Activated T-cell treated with anti-CD3 and anti-CD28 coated beads, Interleukin-2, amount 50 U/mL, for 4 hours (primary cell): ENCODE results near the gene SEC22B. TPM values are rescaled to one million over a fixed set of nuclear protein-coding genes. Genes with fewer than 3 reads are reported as not detected.
"Not testable (repeated sequence)": the region's sequence is repeated elsewhere in the genome, so short reads cannot be mapped to it uniquely, and the experiment has no call there.

ENCODE experiments used
- ATAC-seq, 2 donors: fragments of 200-7000 bp; cut with Tn5 transposase; one replicate each; pipeline ENCODE4 v1.10.0; 2021
- DNase-seq: peaks from one replicate; pipeline ENCODE4 v3.0.0-alpha.2; 2020
- H3K27me3 Mint-ChIP-seq: one replicate; pipeline ENCODE4 v1.8.0; 2021; ENCODE audit warnings: low read depth, mixed read lengths
- H3K36me3 Mint-ChIP-seq: one replicate; pipeline ENCODE4 v1.8.0; 2022; ENCODE audit warnings: mixed read lengths; ENCODE audit not compliant: insufficient read depth
- H3K4me1 Mint-ChIP-seq: one replicate; pipeline ENCODE4 v1.8.0; 2021; ENCODE audit warnings: low read depth, mixed read lengths
- H3K4me3 Mint-ChIP-seq: one replicate; pipeline ENCODE4 v1.8.0; 2021; ENCODE audit warnings: mild to moderate bottlenecking, moderate library complexity, mixed read lengths
- H3K9me3 Mint-ChIP-seq: one replicate; pipeline ENCODE4 v1.8.0; 2021; ENCODE audit warnings: mixed read lengths
- total RNA-seq, 3 donors: library from RNA; stranded (reverse); gene quantifications; one replicate each; pipeline ENCODE4 v1.2.1, GENCODE V29; 2021

The SEC22B gene
- 10 to 100 TPM; 19.8 to 22.6 (median 20.2) TPM for total RNA-seq

DNA sequence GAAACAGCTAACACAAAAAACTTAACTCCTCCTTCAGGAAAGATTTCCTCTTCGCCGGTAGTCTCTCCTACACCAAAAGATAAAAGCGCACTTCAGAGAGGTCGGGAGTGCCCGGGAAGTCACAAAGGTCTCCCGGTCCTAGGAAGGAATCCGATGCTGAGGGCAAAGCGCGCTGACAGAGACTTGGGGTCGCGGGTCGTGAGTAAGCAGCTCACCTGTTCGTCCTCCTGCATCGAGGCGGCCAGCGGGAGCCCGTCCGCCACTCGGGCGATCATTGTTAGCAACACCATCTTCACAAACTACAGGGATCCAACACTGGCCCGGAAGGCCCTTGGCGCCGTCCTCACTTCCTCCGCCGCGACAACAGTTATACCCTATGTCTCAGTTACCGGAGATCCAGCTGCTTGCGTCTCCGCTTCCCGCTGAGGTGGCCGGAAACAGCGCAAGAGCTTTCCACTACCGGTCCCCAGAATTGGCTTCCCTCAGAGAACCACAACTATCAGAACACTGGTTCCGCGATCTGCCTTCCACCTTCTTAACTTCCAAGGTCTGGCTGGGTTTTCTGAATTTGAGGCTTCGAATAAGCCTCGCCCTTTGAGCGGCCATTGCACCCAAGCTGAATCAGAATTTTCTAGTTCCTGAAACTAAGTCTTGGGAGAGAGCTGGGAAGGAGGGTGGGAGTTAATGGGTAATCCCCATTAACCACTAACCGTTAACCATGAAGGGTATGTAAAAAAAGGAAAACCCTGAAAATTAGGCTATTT lies at the start of gene SEC22B:
Gene SEC22B (minus strand): TSS at position 429 of the 764 bp plus-strand sequence. CDS start 139 bp downstream, at position 290.
- H3K36me3 Mint-ChIP-seq = peaks cover 5% of the 10 kb centered on the region
- DNase-seq (peak; percentile 73), ATAC-seq (peak; percentile 100)
- no peaks in the 10 kb centered on the region for H3K9me3 Mint-ChIP-seq
- peaks cover 2% of the 10 kb centered on the region for H3K27me3 Mint-ChIP-seq
- peak within 1 kb of the TSS; percentile 96 for H3K4me3 Mint-ChIP-seq
- peaks cover 10% of the 10 kb centered on the region for H3K4me1 Mint-ChIP-seq

DNA sequence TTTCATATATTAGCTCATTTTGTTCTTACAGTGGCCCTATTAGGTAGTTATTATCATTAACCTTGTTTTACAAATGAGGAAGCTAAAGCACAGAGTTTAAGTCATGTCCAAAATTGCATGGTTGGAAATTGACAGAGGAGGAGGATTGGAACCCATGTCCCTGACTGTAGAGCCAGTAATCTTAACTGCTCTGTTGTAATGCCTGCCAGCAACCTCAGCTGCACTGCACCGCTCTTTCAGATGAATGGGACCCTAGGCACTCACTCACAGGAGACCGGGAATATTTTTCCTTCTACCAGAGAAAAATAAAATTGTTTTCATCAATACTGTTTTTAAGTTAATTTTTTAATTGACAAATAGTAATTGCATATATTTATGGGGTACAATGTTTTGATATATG lies 41.6 kb upstream of the SEC22B start:
- ATAC-seq, H3K9me3 Mint-ChIP-seq, H3K4me1 Mint-ChIP-seq, DNase-seq, H3K27me3 Mint-ChIP-seq, H3K36me3 Mint-ChIP-seq, H3K4me3 Mint-ChIP-seq: not testable (repeated sequence)

DNA sequence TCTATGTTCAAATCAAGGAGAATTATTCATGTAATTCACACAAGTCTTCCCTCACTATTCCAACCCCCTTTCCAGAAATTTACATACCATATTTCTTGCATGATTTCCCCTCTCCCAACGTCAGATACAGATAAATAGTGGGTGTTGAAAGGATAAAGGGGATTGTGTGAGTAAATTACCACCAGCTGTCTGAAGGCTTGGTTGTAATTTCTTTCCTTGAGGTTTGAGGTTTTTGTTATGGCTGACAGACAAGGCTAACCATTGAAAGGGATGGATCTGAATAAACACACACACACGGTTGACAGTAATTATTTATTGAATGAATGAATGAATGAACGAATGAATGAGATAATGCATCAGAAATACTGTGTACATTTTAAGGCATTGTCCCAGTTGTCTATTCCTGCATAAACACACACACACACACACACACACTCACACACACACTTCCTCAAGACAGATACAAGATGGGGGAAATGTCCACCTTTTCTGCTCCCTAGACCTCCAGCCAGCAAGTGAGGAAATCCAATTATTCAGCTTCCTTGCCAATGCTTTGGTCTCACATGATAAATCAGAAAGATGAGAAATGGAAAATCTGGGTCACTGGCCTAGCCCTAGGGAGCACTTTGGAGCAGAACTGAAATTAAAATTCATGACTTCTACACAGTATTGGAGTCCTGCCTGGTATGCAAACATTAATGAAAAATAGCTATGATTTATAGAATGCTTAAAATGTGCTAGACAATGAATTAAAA lies 41.0 kb upstream of the SEC22B start:
- DNase-seq, ATAC-seq, H3K27me3 Mint-ChIP-seq, H3K4me3 Mint-ChIP-seq, H3K4me1 Mint-ChIP-seq, H3K9me3 Mint-ChIP-seq, H3K36me3 Mint-ChIP-seq: not testable (repeated sequence)

DNA sequence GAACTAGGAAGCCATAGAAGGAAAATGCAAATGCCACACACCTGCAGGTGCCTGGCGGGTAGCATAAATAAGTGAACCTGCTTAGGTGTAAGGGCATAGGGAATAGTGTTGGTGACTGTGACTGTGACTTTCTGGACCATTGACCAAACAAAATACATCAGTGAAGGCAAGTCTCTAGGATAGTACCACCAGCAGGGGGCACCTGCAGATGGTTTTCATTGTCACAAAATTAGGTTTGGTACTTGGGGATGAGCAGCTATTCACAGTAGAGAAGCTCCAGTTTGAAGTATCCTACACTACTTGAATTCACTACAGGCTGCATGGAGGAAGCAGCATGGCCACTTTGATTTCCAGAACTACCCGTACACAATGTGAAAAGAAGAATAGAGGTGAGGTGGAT lies 37.3 kb upstream of the SEC22B start:
- H3K9me3 Mint-ChIP-seq, ATAC-seq, H3K36me3 Mint-ChIP-seq, H3K4me3 Mint-ChIP-seq, DNase-seq, H3K4me1 Mint-ChIP-seq, H3K27me3 Mint-ChIP-seq: not testable (repeated sequence)

DNA sequence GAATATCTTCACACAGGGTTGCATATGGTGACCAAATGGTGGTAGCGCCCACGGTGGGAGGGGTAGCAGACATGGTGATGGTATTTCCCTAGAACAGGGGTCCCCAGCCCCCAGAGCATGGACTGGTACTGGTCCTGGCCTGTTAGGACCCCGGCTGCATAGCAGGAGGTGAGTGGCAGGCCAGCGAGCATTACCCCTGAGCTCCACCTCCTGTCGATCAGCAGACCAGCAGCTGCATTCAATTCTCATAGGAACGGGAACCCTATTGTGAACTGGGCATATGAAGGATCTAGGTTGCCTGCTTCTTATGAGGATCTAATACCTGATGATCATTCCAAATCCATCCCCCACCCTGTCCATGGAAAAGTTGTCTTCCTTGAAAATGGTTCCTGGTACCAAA lies 34.4 kb upstream of the SEC22B start:
- not testable (repeated sequence) for ATAC-seq, H3K4me3 Mint-ChIP-seq

DNA sequence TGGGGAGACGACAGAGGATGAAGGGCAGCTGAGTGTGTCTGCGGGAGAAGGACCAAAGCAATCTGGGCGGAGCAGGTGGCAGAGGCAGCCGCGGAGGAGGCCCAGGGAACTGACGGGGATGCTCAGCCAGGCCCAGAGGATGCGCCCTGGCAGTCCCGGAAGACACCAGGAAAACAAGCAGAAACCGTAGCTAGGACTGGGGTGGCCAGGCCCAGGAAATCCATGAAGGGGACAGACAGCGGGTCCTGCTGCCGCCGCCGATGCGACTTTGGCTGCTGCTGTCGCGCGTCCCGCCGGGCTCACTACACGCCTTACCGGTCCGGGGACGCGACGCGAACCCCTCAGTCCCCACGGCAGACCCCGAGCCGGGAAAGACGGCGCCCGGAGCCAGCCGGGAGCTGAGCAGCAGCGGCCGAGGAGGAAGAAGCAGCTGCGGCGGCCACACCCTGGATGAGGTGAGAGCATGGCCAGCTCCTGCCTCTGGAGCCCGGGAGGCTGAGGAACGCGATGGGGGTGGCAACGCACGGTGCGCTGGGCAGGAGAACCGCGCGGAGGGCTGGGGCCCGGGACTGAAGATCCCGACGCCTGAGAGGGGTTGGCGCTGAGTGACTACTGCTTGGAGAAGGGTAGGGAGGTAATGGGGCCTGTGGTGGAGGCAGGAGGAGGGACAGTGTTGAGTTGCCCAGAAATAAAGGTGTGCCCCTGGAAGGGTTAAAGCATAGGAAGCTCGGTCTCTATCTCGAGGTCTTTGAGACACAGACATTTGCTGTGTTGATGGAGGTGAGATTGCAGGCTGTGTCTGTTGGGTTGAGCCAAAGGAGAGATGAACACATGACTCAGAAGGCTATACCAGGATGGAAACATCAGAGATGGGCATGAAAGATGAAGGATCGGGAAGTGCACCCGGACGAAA lies 20.8 kb upstream of the SEC22B start:
- peak overlapping the region; percentile 72 for H3K4me3 Mint-ChIP-seq
- not testable (repeated sequence) for DNase-seq, H3K4me1 Mint-ChIP-seq, H3K36me3 Mint-ChIP-seq, H3K27me3 Mint-ChIP-seq, H3K9me3 Mint-ChIP-seq
- ATAC-seq = peak; percentile 59 to 76

More for the DNA sequence above, 34.4 kb upstream of the SEC22B start:
- not testable (repeated sequence) for H3K4me1 Mint-ChIP-seq, H3K36me3 Mint-ChIP-seq, H3K9me3 Mint-ChIP-seq, H3K27me3 Mint-ChIP-seq, DNase-seq

DNA sequence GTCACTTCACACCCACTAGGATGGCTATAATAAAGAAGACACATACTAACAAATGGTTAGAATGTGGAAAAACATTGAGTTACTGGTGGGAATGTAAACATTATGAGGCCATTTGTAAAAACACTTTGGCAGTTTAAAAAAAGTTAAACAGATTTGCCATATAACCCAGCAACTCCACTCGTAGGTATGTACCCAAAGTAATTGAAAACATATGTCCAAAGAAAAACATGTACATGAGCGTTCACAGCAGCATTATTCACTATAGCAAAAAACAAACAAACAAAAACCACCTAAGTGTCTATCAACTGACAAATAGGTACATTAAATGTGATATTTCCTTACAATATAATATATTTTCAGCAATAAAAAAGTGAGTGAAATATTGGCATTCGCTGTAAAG lies 12.3 kb upstream of the SEC22B start:
- not testable (repeated sequence) for H3K4me3 Mint-ChIP-seq, H3K4me1 Mint-ChIP-seq, ATAC-seq, H3K27me3 Mint-ChIP-seq, DNase-seq, H3K36me3 Mint-ChIP-seq, H3K9me3 Mint-ChIP-seq

DNA sequence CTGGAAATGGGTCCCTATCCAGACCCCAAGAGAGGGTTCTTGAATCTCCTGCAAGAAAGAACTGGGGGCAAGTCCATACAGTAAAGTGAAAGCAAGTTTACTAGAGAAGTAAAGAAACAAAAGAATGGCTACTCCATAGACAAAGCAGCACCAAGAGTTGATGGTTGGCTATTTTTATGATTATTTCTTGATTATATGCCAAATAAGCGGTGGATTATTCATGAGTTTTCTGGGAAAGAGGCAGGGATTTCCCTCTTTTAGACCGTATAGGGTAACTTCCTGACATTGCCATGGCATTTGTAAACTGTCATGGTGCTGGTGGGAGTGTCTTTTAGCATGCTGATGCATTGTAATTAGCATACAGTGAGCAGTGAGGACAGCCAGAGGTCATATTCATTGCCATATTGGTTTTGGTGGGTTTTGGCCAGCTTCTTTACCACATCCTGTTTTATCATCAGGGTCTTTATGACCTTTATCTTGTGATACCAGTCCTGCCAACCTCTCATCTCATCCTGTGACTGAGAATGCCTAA lies 5.9 kb upstream of the SEC22B start:
- ATAC-seq = not testable (repeated sequence)

DNA sequence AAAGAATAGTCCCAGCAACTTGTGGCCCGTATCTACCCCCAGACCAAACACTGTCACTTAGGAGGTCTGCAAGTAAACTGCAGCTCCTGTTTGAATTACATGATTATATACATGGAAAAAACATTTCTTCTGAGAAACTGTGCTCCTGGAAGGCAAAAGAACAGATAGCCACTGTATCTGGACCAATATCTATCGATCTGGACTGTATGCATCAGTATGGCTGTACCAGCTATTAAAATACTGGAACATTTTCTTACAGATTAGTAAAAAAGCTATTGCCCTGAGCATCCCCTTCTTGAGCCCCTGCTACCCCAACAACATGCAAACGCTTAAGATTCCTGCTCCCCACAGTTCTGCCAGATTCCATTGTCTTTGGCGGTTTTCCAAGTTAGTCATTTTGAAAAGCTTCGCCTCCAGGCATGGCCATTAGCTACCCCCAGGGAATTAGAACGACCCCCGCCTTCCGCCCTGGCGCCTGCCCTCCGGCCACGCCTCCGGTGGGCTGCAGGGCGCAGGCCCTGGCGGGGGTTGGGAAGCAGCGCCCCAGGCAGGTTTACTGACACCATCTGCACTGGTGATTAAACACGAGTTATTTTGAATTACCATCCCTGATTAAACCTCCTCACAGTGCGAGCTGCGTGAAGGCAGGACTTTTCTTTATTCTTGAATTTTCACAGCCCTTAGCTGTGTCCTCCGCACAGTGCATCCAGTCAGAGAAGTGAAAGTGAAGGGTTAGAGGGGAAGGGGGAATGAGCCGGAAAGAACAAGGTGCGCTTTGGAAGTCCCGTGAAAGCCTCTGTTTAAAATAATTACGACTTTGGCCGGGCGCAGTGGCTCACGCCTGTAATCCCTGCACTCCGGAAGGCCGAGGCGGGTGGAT lies 3.7 kb upstream of the SEC22B start:
- not testable (repeated sequence) for H3K4me1 Mint-ChIP-seq, DNase-seq, ATAC-seq, H3K27me3 Mint-ChIP-seq, H3K9me3 Mint-ChIP-seq, H3K4me3 Mint-ChIP-seq, H3K36me3 Mint-ChIP-seq

More for the DNA sequence above, 5.9 kb upstream of the SEC22B start:
- H3K9me3 Mint-ChIP-seq, H3K27me3 Mint-ChIP-seq, H3K4me1 Mint-ChIP-seq, DNase-seq, H3K4me3 Mint-ChIP-seq, H3K36me3 Mint-ChIP-seq: not testable (repeated sequence)

DNA sequence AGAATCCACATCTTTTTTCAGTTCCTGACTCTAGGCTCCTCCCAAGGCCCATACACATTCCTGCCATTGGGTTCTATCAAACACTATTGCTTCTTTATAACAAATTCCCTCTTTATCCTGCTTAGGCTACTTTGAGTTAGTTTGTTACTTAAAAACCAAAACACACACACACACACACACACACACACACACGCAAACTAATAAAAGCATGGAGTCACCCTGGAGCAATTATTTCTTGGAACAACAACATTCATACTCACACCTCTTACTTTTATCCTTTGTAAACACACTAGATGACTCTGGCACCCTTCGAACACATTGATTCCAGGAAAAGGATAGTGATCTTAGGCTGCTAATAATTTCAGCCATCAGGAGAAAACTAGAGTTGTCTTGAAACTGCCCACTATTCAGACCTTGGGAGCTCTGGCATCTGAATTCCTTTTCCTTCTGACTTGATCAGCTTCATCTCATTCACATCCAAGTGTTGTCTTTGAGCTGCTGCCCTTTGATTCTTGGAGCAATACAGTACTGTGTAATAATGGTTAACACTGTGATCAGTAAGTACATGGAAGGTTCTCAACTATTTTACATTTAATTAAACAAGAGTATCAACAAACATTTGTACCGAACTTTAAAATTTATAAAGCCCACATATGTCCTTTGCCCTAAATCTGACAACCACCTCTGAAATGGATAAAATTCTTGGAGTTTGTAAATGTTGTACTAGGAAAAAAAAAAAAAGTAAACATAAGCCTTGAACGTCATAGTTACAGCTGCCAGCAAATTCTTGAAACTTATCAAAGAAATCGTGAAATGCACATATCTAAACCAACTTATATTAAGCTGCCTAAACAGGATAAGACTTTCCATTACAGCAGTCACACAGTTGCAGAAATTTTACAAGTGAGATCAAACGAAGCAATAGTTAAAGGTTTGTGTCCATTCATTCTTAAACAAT lies 2.8 kb upstream of the SEC22B start:
- Mint-ChIP-seq H3K27me3 (peaks cover 2% of the 10 kb centered on the region), H3K4me1 (peaks cover 10% of the 10 kb centered on the region), H3K4me3 (no peak overlapping the region), H3K36me3 (peaks cover 5% of the 10 kb centered on the region), H3K9me3 (no peaks in the 10 kb centered on the region)
- no peak for ATAC-seq
- no peak for DNase-seq

DNA sequence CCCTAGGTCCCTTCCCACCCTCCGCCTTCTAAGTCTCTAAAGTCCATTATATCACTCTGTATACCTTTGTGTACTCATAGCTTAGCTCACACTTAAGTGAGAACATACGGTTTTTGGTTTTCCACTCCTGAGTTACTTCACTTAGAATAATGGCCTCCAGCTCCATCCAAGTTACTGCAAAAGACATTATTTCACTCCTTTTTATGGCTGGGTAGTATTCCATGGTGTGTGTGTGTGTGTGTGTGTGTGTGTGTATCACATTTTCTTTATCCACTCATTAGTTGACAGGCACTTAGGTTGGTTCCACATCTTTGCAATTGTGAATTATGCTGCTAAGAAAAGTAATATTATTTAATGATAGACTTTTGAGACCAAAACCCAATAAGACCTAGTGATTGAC lies 1.7 kb upstream of the SEC22B start:
- DNase-seq, H3K9me3 Mint-ChIP-seq, H3K4me1 Mint-ChIP-seq, H3K27me3 Mint-ChIP-seq, H3K36me3 Mint-ChIP-seq, H3K4me3 Mint-ChIP-seq, ATAC-seq: not testable (repeated sequence)

DNA sequence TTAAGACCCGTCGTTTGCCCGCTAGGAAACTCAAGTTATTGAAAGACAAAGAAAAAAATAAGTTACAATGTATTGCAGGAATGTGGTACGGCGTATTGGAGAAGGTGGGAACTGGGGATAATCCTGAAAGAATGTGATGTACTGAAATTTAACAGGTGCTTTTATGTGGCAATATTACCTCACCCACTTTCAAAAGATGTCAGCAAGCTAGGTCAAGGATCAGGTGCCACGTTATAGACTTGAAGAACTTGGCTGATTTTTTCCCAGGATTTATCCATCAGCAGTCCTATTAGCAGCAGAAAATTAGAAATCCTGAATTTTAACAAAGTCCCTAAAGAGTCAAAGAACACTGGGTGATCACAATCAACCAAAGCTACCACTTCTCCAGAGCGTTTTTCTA lies 632 bp downstream of the SEC22B start:
- DNase-seq, H3K36me3 Mint-ChIP-seq, H3K4me1 Mint-ChIP-seq, ATAC-seq, H3K9me3 Mint-ChIP-seq, H3K27me3 Mint-ChIP-seq: not testable (repeated sequence)
- peak overlapping the region; percentile 96 for H3K4me3 Mint-ChIP-seq
